NCI-H1092 (cell line): Measurements from ENCODE around the gene DMBX1.

ENCODE experiments used
- DNase-seq: peaks from one replicate; lab custom pipeline; 2025; lab: John Stamatoyannopoulos, UW

Gene DMBX1

DNA sequence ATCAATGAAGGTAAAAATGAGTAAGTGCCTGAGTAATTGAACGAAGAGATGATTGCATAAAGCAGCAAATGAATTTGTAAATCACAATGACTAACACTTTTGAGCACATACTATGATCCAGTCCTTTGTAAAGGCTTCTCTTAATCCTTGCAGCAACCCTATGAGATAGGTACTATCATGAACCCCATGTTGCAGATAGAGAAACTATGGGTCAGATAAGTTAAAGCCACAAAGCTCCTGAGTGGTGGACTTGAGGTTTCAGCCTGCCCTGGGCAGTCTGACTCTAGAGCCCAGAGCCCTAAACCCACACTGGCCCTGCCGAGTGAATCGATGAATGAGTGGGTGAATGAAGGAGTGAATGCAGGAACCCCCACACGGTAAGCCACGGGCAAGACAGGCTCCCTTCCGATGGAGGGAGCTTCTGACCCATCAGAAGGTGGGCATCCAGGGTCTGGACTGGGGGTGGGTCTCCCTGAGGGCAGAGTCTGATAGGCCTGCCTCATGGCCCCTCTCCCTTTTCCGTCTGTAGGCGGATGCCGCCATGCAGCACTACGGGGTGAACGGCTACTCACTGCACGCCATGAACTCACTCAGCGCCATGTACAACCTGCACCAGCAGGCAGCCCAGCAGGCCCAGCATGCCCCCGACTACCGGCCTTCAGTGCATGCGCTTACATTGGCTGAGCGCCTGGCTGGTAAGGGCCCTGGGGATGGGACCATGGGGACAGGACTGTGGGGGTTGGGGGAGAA, 17.0 kb downstream of the DMBX1 start:
- DNase-seq, result no peak

- no peak for DNase-seq
Observed at GRCh38 chr1:46508757-46509156, 19.1 kb downstream of the DMBX1 start.

DNA sequence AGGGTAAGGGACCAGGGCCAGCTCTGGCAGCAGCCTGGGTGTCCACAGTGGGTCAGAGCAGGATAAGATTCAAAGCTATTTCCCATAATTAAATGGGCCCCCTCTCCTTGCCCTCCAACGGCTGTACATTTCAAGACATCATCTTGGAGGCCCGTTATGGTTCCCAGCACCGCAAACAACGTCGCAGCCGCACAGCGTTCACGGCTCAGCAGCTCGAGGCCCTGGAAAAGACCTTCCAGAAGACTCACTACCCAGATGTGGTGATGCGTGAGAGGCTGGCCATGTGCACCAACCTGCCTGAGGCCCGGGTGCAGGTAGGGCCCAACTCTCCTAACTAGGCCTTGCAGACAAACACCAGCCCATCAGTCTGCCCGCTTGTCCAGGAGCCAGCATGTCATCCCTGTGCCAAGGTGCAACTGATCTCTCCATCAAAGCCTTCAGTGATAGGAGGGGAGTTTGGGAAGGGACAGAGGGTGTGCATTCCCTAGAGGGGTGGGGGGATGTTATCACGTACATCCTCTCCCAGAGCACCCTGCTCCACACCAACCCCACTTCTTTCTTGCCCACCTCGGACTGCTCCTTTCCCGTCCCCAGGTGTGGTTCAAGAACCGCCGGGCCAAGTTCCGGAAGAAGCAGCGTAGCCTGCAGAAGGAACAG, 20.8 kb downstream of the DMBX1 start:
- DNase-seq, result no peak

DNA sequence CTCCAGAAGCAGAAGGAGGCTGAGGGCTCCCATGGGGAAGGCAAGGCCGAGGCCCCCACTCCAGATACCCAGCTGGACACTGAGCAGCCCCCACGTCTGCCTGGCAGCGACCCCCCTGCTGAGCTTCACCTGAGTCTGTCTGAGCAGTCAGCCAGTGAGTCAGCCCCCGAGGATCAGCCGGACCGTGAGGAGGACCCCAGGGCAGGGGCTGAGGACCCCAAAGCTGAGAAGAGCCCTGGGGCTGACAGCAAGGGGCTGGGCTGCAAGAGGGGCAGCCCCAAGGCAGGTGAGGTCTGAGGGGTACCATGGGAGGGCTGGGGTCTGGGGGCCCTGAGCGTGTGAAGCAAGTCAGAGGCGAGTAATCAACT, 21.3 kb downstream of the DMBX1 start:
- DNase-seq, result no peak

GRCh38 chr1:46512135-46512791, 22.6 kb downstream of the DMBX1 start:
- no peak for DNase-seq

DNA sequence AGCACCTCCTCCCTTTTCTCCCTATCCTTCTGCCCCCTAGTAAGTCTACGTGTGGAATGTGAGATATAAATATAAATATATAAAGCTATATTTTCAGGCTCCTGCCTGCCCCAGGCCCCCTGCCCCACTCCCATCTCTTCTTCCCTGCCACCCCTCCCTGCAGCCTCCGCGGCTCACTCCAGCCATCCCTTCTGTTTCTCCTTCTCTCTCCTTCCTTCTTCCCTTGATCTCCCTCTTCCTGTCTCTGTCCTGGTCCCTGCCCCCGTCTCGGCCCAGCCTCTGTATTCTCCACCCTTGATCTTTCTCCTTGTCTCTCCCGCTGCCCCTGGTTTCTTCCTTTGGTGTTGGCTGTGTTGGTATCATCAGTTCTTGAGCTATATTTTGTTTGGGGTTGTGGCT, 23.2 kb downstream of the DMBX1 start:
- no peak for DNase-seq

DNA sequence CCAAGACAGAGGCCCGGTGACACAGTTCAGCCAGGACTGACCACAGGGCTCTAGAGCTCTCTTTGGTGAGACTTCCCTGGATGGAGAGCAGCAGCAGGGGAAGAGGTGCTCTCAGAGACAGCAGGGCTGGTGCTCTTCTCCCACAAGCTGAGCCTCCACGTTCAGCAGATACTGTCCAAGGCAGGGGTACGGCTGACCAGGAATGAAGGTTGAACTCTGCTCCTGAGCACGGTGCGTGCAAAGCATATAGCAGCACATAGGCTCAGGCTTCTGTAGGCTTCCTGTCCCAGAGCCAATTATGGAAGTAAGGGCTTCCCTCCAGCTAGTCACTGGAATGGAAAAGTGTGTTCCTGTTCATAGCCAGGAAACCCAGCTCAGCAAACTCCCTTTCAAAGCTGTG, 23.9 kb downstream of the DMBX1 start:
- DNase-seq, result no peak

- DNase-seq, result no peak
Observed at GRCh38 chr1:46515576-46515975, 25.9 kb downstream of the DMBX1 start.

DNA sequence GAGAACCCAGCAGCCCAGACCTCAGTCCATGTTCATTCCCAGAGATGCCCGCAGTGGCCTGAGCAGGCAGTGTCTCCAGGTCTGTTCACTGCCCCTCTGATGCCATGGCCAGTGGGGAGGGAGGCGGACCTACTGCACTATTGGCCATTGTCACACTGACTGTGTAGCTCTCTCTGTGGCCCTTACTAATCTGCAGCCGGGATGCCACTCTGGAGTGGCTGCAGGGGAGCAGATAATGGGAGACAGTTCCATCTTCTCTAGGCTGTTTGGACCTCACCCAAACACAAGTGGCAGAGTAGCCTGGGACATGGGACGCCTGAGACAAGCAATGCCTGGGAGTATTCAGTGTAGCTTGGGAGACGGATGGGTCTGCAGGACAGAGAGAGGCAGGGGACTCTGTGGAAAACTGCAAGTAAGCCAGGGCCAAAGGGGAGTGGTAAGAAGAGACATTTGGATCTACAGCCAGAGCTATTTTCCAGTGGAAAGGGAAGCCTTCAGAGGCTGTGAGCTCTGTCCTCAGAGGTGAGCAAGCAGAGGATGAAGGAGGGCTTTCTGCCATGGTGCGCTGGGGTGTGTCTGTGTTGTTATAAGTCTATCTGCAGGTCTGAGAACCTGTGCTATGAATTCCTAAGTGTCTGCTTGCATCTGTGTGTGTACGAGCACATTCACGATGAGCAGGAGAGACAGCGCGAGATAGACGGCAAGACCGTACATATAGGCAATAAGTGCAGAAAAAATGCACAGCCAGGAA, 26.7 kb downstream of the DMBX1 start:
- no peak for DNase-seq

DNA sequence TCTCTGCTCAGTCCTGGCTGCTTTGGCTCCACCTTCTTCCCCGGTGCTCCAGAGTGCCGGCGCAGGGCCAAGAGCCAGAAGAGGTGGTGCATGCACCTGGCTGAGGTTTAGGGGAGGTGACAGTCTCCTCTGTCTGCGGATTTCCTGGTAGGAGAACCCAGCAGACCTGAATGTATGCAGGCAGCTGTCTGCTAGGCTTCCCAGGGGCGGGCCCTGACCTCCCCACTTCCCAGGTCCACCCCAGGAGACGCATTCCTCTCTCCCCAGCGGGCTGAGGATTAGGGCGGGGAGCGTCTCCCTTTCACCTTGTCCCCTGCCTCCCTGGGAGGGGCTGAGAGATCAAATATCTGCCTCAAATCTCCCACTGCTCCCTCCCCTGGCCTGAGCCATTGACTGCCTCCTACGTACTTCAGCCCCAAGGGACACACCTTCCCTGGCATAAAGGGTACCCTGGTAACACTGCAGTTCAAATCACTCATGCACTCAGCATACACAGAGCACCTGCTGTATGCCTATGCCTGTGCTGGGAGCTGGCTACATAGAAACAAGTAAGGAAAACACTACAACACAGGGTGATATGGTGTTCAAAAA, 27.5 kb downstream of the DMBX1 start:
- peak; percentile 35 for DNase-seq

DNA sequence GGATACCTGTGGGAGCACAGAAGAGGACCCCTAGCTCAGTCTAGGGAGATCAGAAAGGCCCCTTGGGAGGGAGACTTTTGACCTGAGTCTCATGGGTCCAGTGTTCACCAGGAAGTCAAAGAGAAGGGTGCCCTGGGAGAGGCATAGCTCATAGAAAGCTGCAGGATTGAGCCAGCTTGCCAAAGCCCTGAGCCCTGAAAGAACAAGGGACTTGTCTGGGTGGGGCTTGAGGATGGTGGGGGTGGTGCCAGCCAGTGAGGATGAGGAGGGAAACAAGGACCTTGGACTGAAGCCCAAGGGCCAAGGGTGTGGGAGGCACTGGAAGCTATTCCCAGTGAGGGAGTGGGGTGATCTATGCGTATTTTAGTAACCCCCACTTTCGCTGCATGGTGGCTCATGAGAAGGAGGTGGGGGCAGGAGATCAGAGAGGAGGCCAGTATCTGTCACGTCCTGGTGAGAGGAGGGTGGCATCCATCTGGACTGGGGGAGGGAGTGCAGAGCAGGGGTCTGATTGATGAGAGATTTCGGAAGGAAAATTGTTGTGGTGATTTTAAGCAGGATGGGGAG, 28.4 kb downstream of the DMBX1 start:
- DNase-seq, result no peak

GRCh38 chr1:46519209-46519608, 29.6 kb downstream of the DMBX1 start:
- DNase-seq, result no peak

- DNase-seq, result no peak
Observed at GRCh38 chr1:46520063-46520911, 30.7 kb downstream of the DMBX1 start.

DNA sequence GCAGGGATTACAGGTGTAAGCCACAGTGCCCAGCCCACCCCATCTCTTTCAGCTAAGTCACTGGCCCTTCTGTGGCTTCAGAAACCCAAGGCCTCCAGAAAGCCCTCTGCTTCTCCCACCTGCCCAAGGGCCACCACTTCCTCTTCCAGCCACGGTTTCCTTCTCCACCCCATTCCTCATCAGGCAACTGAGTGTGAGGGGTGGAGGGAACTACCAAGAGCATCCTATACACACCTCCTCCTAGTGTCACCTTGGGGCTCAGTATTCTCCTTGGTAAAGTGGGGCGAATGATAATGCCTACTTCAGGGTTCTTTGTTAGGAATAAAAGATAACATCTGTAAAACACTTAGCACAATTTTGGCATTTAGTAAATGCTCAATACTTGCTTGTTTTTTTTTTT, 31.8 kb downstream of the DMBX1 start:
- DNase-seq, result no peak

GRCh38 chr1:46522184-46522968, 32.7 kb downstream of the DMBX1 start:
- no peak for DNase-seq

- no peak for DNase-seq
Observed at GRCh38 chr1:46522969-46523320, 33.3 kb downstream of the DMBX1 start.

DNA sequence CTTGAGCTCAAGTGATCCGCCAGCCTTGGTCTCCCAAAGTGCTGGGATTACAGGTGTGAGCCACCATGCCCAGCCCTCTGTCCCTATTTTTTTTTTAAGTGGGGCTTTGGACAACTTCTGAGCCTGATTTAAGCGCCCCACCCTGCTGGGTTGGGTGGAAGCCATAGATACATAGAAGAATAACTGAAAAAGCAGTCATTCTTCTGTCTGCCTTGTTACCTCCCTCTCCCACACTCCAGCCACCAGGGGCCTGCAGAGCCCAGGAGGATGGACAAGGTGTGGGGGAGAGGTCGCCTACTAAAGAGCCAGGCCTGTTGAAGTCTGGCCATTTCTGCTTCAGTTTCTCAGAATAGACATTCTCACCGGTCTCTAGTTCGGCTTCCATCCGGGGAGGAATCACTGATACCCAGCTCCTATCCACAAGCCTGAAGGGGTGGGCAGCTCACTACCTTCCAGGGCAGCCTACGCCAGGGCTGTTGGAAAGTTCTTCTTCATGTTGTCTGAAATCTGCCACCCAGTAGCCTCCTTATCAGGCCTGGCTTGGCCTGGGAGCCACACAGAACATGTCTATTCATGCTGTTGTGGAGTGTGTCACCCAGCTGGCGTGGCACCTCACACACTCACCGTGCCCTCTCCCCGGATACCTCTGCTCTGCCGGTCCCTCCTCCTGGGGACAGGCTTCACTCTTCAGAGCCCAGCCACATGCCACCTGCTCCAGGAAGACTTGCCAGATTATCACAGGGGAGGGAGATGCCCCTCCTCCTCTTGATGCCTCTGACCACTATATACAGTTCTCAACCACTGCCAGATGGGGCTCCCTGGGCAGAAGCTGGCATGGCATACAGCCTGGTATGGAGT, 34.1 kb downstream of the DMBX1 start:
- no peak for DNase-seq

GRCh38 chr1:46524843-46525242, 35.2 kb downstream of the DMBX1 start:
- no peak for DNase-seq

- DNase-seq, result no peak
Observed at GRCh38 chr1:46525253-46525983, 35.8 kb downstream of the DMBX1 start.
